D721Med (cell line): ENCODE data around the gene MRPL20.

Experiments used
- DNase-seq: peaks from one replicate; pipeline ENCODE4 v3.0.0; 2011; ENCODE audit warnings: low spot score; ENCODE audit not compliant: insufficient read length
- FAIRE-seq: peaks from 2 replicates; lab custom pipeline; 2011; peaks lifted over from hg19 to GRCh38; lab: Jason Lieb, UNC
- CTCF ChIP-seq: IDR thresholded peaks from 2 replicates; pipeline ENCODE4 v1.5.1; 2012; ENCODE audit warnings: mild to moderate bottlenecking, control low read depth; ENCODE audit not compliant: insufficient read depth; ENCODE audit errors: missing control alignments

Gene MRPL20

GRCh38 chr1:1426496-1427105, 19.5 kb upstream of the MRPL20 start:
- no peak for TF ChIP-seq CTCF
- FAIRE-seq: no peak
- peak; percentile 18 for DNase-seq

GRCh38 chr1:1425753-1426495, 18.8 kb upstream of the MRPL20 start:
- DNase-seq: peak; percentile 3
- TF ChIP-seq CTCF: no peak
- no peak for FAIRE-seq

GRCh38 chr1:1425426-1425752, 18.3 kb upstream of the MRPL20 start:
- TF ChIP-seq CTCF: no peak
- DNase-seq: peak; percentile 2
- no peak for FAIRE-seq

- DNase-seq (no peak), FAIRE-seq (no peak)
- TF ChIP-seq CTCF: no peak
These were observed 17.6 kb upstream of the MRPL20 start for GRCh38 chr1:1424707-1425106.

- FAIRE-seq (no peak), DNase-seq (no peak)
- TF ChIP-seq CTCF: no peak
These were observed 16.1 kb upstream of the MRPL20 start for GRCh38 chr1:1423245-1423597.

- FAIRE-seq: no peak
- DNase-seq: no peak
- TF ChIP-seq CTCF: no peak
These were observed 15.6 kb upstream of the MRPL20 start for GRCh38 chr1:1422465-1423244.

GRCh38 chr1:1421907-1422464, 14.9 kb upstream of the MRPL20 start:
- no peak for TF ChIP-seq CTCF
- peak; percentile 7 for DNase-seq
- no peak for FAIRE-seq
